SH-SY5Y (cell line): ENCODE results near the gene LTBP3.

Experiments used
- GATA2 ChIP-seq: IDR thresholded peaks from 2 replicates; pipeline ENCODE4 v1.6.1; 2011; ENCODE audit warnings: mild to moderate bottlenecking, low read depth, low read length
- GATA3 ChIP-seq: IDR thresholded peaks from 2 replicates; pipeline ENCODE4 v1.6.1; 2011; ENCODE audit warnings: low read depth, mild to moderate bottlenecking, low read length, moderate library complexity

Gene LTBP3

DNA sequence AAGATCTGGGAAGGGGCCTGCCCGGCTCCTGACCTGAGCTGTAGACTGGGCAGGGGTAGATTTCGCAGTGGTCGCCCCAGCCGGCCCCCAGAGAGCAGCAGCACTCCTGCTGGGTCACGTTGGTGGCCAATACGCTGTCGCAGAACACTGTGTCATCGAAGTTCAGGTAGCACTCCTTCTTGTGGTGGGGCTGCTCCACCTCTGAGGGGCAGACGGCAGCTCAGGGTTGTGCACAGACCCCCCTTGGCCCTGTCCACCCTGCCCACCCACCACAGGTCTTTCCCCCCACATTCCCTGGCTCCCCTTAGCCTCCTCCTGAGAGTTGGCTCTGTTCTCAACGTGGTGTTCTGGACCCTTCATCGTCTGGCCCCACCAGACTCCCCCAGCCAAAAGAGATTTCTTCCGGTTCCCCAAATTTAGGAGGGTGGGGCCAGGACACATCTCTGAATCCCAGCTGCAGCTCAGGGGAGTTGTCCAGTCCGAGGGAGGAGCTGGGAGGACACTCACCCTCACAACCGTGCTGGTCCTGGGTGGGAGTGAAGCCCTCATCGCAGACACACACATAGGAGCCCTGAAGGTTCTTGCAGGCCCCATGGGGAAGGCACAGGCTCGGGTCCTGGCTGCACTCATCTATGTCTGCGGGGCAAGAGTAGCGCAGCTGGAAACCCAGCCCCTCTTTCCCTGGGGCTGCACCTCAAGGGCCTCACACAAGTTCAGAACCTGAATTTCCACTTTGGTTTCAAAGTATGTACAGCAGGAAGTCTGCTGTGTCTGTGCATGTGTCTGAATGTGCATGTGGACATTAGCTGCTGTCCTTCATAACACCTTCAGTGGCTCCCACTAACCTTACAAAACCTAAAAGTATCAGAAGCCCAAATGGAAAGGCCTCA lies 16.8 kb downstream of the LTBP3 start:
- TF ChIP-seq GATA2 (no peak), GATA3 (no peak)

DNA sequence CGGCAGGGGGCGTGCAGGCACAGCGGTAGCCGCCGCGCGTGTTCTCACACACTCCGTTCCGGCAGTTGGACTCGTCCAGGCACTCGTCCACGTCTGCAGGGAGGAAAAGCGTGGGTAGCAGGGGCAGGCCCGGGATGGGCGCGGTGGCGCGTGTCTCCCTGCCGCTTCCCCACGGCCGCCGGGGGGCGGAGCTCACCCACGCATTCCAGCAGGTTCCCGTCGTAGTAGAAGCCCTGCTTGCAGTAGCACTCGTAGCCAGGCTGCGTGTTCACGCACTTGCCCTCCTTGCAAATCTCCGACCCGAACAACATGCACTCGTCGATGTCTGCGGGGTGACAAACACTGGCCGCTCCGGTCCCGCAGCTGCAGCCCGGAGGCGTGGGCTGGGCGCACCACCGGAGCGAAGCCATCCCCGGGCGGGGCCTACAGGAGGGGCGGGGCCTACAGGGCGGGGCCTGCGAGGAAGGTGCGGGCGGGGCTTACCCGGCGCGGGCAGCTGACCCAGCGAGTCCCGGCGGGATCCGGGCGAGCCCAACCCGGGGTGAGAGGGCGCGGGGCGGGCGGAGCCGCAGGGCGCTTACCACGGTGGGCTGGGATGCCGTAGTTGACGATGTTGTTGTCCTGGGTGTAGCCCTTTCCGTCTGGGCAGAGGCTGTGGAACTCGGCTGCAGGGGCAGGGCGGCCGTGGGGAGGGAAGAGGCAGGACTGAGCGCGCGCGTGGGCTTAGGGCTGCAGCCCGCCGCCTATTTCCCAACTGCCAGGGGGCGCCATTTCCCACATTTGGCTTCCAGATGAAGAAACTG lies 17.7 kb downstream of the LTBP3 start:
- TF ChIP-seq GATA2 (no peak), GATA3 (no peak)

DNA sequence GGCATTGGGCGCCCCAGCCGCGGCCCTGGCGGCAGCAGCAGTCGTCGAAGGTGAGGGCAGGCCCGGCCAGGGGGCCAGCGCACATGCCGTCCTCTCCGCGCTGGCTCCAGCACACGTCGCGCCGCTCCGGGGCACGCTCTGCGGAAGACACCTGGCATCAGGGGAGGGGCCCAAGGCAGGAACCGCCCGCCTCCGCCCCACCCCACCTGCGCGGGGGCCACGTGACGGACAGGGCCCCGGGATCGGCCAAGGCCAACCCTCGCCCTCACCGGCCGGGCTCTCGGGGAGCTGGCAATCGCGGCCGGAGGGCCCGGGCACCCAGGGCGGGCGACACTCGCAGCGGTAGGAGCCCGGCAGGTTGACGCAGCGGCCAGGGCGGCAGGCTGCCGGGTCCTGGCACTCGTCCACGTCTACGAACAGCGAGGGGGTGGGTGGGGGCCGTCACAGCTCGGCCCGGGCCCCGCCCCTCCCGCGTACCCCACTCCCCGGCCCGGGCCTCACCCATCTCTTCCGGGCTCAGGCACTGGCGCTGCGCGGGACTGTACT lies 18.3 kb downstream of the LTBP3 start:
- TF ChIP-seq GATA2, result no peak
- TF ChIP-seq GATA3, result no peak

DNA sequence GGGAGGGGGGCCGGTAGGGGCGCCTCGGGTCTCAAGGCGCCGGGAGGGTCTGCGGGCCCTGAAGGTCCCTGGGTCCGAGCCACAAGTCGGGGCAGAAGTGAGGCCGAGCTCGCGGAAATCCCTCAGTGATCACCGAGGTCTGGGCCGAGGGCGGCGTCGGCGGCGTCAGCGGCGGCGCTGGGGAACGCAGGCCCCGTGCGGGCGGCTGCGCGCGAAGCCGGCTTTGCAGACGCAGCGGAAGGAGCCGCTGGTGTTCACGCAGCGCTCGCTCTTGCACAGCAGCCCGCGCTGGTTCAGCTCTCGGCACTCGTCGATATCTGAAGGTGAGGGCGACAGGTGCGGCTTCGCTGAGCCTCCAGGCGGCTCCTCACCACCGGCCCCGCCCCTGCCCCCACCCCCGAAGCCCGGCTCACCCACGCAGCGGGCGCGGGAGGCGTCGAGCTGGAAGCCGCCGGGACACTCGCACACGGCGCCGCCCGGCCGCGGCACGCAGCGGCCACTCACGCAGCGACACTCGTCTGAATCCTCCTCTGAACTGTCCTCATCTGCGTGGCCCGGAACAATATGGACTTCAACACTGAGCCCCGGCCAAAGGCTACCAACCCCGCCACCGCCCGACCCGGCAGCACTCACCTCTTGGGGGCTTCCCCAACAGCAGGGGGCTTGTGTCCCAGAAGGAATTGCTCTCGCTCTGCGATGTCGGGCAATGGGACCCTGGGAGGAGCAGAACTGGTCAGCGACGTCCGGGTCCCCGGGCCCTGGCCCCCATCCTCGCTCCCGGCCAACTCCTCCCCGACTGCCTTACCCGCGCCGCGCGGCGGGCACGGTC lies 19.0 kb downstream of the LTBP3 start:
- TF ChIP-seq GATA3 (no peak), GATA2 (no peak)

DNA sequence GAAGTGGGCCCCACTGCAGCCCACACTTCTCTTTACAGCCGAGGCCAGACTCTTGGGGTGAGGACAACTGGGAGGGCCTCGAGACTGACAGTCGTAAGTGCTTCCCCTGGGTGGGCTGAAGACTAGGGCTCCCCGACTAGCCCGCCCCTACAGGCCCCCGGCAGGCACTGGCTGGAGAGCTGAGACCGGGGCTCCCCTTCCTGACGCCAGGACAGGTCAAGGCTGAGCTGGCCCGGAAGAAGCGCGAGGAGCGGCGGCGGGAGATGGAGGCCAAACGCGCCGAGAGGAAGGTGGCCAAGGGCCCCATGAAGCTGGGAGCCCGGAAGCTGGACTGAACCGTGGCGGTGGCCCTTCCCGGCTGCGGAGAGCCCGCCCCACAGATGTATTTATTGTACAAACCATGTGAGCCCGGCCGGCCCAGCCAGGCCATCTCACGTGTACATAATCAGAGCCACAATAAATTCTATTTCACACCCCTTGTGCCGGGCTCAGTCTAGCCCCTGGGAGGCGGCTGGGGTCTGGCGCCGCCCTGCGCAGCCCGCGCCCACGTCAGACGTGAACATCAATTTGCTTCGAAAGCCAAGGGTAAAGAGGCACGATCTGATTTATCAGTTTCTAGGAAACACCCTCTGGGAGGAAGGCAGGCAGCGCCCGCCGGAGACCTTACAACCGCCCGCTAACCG lies 19.8 kb downstream of the LTBP3 start:
- TF ChIP-seq GATA3, result no peak
- TF ChIP-seq GATA2, result no peak

GRCh38 chr11:65537620-65538231 lies 20.4 kb downstream of the LTBP3 start:
- TF ChIP-seq GATA3, result no peak
- TF ChIP-seq GATA2, result no peak

DNA sequence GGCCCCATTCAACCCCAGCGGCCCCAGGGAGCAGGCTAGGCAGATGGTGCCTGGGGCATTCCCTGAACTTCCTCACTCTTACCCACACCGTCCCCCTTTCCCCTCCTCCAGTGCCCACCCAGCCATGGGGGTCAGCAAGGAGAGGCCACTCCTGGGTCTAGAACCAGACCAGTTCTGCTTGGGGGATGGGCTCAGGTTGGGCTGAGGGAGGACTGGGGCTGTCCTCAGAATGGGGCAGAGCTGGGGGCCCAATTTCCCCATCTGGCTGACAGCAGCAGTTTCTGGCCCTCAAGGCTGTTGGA lies 20.9 kb downstream of the LTBP3 start:
- TF ChIP-seq GATA2, result no peak

DNA sequence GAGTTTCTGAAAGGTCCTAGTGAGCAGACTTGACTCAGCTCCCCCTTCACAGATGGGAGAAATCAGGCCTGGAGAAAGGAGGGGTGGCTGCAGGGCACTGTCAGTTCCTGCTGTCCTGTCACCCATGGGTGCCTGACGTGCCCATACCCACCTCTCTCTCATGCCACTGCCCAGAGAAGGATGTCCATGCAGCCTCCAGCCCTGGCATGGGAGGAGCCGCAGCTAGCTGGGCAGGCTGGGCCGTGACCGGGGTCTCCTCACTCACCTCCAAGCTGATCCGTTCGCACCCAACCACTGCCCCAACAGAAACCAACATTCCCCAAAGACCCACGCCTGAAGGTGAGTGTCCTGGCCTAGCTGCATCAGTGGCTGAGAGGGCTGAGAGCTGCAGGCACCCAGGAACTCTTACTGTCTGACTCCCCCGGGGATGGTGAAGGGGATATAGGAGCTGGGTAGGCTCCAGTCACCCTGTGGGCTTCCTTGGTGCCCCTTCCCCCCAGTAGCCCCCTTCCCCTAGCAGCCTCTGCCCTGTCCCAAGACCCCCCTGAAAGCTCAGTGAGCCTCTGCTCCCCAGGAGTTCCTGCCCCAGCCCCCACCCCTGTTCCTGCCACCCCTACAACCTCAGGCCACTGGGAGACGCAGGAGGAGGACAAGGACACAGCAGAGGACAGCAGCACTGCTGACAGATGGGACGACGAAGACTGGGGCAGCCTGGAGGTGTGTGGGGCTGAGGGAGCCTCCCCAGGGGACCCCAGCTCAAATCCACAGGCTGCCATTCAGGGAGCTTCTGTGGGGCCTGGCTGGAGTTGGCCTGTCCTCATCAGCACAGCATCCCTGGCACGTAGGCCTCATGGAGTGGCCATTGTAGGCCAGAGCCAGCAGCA lies 21.5 kb downstream of the LTBP3 start:
- TF ChIP-seq GATA3 (no peak), GATA2 (no peak)

GRCh38 chr11:65535102-65535501 lies 23.1 kb downstream of the LTBP3 start:
- TF ChIP-seq GATA2, result no peak
- TF ChIP-seq GATA3, result no peak

- TF ChIP-seq GATA3, result no peak
- TF ChIP-seq GATA2, result no peak
Measured at GRCh38 chr11:65532388-65533064, 25.6 kb downstream of the LTBP3 start.

- no peak for TF ChIP-seq GATA3
Measured at GRCh38 chr11:65530157-65530496, 28.0 kb downstream of the LTBP3 start.
